DND-41 (cell line): ENCODE results near the gene SCARF1.

Experiments used
- CTCF ChIP-seq: IDR thresholded peaks from 2 replicates; pipeline ENCODE4 v1.5.1; 2012; ENCODE audit warnings: borderline replicate concordance, low read length, moderate library complexity, mild to moderate bottlenecking; ENCODE audit not compliant: poor library complexity, severe bottlenecking; ENCODE audit errors: extremely low read depth
- EZH2 ChIP-seq: IDR thresholded peaks from 3 replicates; pipeline ENCODE4 v1.6.1; 2012; ENCODE audit warnings: borderline replicate concordance, low read depth, mild to moderate bottlenecking, moderate library complexity, low read length, inconsistent platforms; ENCODE audit not compliant: severe bottlenecking

- TF ChIP-seq CTCF (no peak), EZH2 (no peak)
Observed at GRCh38 chr17:1686086-1686485, 40.6 kb upstream of the SCARF1 start.
